Stimulated activated CD4-positive, alpha-beta T cell treated with anti-CD3 and anti-CD28 coated beads, TNF-alpha, amount 100 ng/mL, for 1 hour (primary cell): ENCODE results near the gene PCSK2.

Source experiments
- DNase-seq, 3 donors: peaks; one replicate each; pipeline ENCODE4 v3.0.0-alpha.2; 2020; ENCODE audit warnings: low read depth in 3 of 3, low spot score in 1 of 3

Gene PCSK2

GRCh38 chr20:17471606-17472187 is 244.9 kb downstream of the PCSK2 start:
- no peak for DNase-seq

GRCh38 chr20:17473659-17474058 is 246.8 kb downstream of the PCSK2 start:
- no peak for DNase-seq

- no peak for DNase-seq
Observed at GRCh38 chr20:17479063-17479657, 252.3 kb downstream of the PCSK2 start.

GRCh38 chr20:17480696-17481095 is 253.9 kb downstream of the PCSK2 start:
- DNase-seq: no peak

GRCh38 chr20:17481661-17482060 is 254.8 kb downstream of the PCSK2 start:
- DNase-seq: no peak

- DNase-seq: no peak
Observed at GRCh38 chr20:17482536-17482935, 255.7 kb downstream of the PCSK2 start.

GRCh38 chr20:17485017-17485416 is 258.2 kb downstream of the PCSK2 start:
- DNase-seq: no peak

- DNase-seq: no peak
Observed at GRCh38 chr20:17488916-17489600, 262.2 kb downstream of the PCSK2 start.

- DNase-seq: no peak
Observed at GRCh38 chr20:17490501-17490900, 263.7 kb downstream of the PCSK2 start.

GRCh38 chr20:17491041-17491440 is 264.2 kb downstream of the PCSK2 start:
- DNase-seq: no peak

GRCh38 chr20:17491488-17491887 is 264.6 kb downstream of the PCSK2 start:
- DNase-seq: no peak

- DNase-seq: no peak
Observed at GRCh38 chr20:17493173-17493572, 266.3 kb downstream of the PCSK2 start.

GRCh38 chr20:17494201-17494600 is 267.4 kb downstream of the PCSK2 start:
- no peak for DNase-seq

GRCh38 chr20:17495826-17496225 is 269.0 kb downstream of the PCSK2 start:
- DNase-seq: no peak

GRCh38 chr20:17497821-17498580 is 271.2 kb downstream of the PCSK2 start:
- no peak for DNase-seq

- DNase-seq: no peak
Observed at GRCh38 chr20:17498641-17499040, 271.8 kb downstream of the PCSK2 start.

GRCh38 chr20:17499041-17499440 is 272.2 kb downstream of the PCSK2 start:
- no peak for DNase-seq

- DNase-seq: no peak
Observed at GRCh38 chr20:17500271-17500670, 273.4 kb downstream of the PCSK2 start.

- no peak for DNase-seq
Observed at GRCh38 chr20:17500826-17501225, 274.0 kb downstream of the PCSK2 start.

- DNase-seq: no peak
Observed at GRCh38 chr20:17501701-17502100, 274.9 kb downstream of the PCSK2 start.

GRCh38 chr20:17502105-17502504 is 275.3 kb downstream of the PCSK2 start:
- no peak for DNase-seq
